ENCODE measurements around the gene ALG1. TPM values are rescaled to one million over a fixed set of nuclear protein-coding genes. Genes with fewer than 3 reads are reported as not detected.

ALG1 gene
- polyA plus RNA-seq, 1 of the 3 experiments (the other 2 are of a cell fraction) = 27.0 TPM

GRCh38 chr16:5064915-5065314 is 6.7 kb upstream of the ALG1 start:
- ChIA-PET CTCF (no interaction called here), POLR2A (no interaction called here)
- Histone ChIP-seq H3K79me2 (ENCODE audit: insufficient read depth) (no peaks in the 10 kb centered on the region), H2AFZ (ENCODE audit: low read depth) (no peak overlapping the region), H3K4me2 (no peak overlapping the region), H3K4me3 (ENCODE audit: low read depth in 2 of 2, low read length in 1 of 2) (no peak overlapping the region), H3K27me3 (ENCODE audit: insufficient read depth) (peaks cover 38% of the 10 kb centered on the region), H3K9me2 (no peaks in the 10 kb centered on the region), H3K4me1 (ENCODE audit: control insufficient read depth in 1 of 2, insufficient read depth in 2 of 2, low read depth in 1 of 2, low read length in 1 of 2) (no peaks in the 10 kb centered on the region), H3F3A (replicated peaks; ENCODE audit: insufficient read depth) (no peaks in the 10 kb centered on the region), H3K36me3 (replicated peaks in 1 of 2; ENCODE audit: control insufficient read depth in 1 of 2, insufficient read depth in 2 of 2, low read length in 1 of 2) (no peaks in the 10 kb centered on the region), H3K27ac (ENCODE audit: low read depth in 2 of 2, low read length in 1 of 2) (no peak overlapping the region), H4K20me1 (ENCODE audit: insufficient read depth) (no peaks in the 10 kb centered on the region), H3K9ac (no peak overlapping the region), H3K9me3 (no peaks in the 10 kb centered on the region)
- WGBS (ENCODE audit: low lambda C conversion rate) = 58% methylated on average over 7 of the region's 7 CpGs
- no peak for TF ChIP-seq ZBTB33 (IDR thresholded peaks at IDR 0.05; ENCODE audit: borderline replicate concordance, low read depth)
- TF ChIP-seq CHD2 (IDR thresholded peaks at IDR 0.05; ENCODE audit: low read length, partially characterized antibody) = no peak
- no peak for TF ChIP-seq REST (IDR thresholded peaks at IDR 0.05; ENCODE audit: low read depth, low read length)
- no peak for TF ChIP-seq NRF1 (IDR thresholded peaks at IDR 0.05; ENCODE audit: low read depth, low read length)
- no peak for TF ChIP-seq RFX5 (IDR thresholded peaks at IDR 0.05; ENCODE audit: low read length)
- no peak for TF ChIP-seq IRF3 (IDR thresholded peaks at IDR 0.05; ENCODE audit: low read depth, low read length)
- TF ChIP-seq YY1 (IDR thresholded peaks at IDR 0.05; ENCODE audit: low read depth) = no peak
- TF ChIP-seq CTCF (IDR thresholded peaks at IDR 0.05) = no peak
- no peak for TF ChIP-seq POLR2AphosphoS5 (IDR thresholded peaks at IDR 0.05; ENCODE audit: low read depth, low read length)
- TF ChIP-seq MAX (IDR thresholded peaks at IDR 0.05; ENCODE audit: low read depth) = no peak
- no peak for TF ChIP-seq EZH2phosphoT487 (IDR thresholded peaks at IDR 0.05; ENCODE audit: borderline replicate concordance, low read depth)
- no peak for TF ChIP-seq NFIC (IDR thresholded peaks at IDR 0.05; ENCODE audit: borderline replicate concordance)
- no peak for TF ChIP-seq RXRA (IDR thresholded peaks at IDR 0.05; ENCODE audit: borderline replicate concordance, low read depth)
- no peak for TF ChIP-seq FOSL2 (IDR thresholded peaks at IDR 0.05; ENCODE audit: borderline replicate concordance, low read depth)
- DNase-seq = no peak
